HUES64 (cell line): ENCODE data around the gene NR5A2.

Experiments used
- H3K27ac ChIP-seq: 2 replicates; pipeline ENCODE4 v1.7.0; 2013; ENCODE audit warnings: low read depth, low read length, inconsistent platforms
- H3K27me3 ChIP-seq: 2 replicates; pipeline ENCODE4 v1.6.1; 2013; ENCODE audit warnings: mild to moderate bottlenecking, low read length; ENCODE audit not compliant: insufficient read depth
- H3K36me3 ChIP-seq: 2 replicates; pipeline ENCODE4 v1.6.1; 2013; ENCODE audit warnings: mild to moderate bottlenecking, low read length; ENCODE audit not compliant: insufficient read depth
- H3K4me1 ChIP-seq: 2 replicates; pipeline ENCODE4 v1.6.1; 2013; ENCODE audit warnings: mild to moderate bottlenecking, low read length, moderate library complexity; ENCODE audit not compliant: insufficient read depth
- H3K4me3 ChIP-seq: 2 replicates; pipeline ENCODE4 v1.5.1; 2013; ENCODE audit warnings: mild to moderate bottlenecking, low read length, moderate library complexity
- H3K9ac ChIP-seq: 2 replicates; pipeline ENCODE4 v1.6.1; 2013; ENCODE audit warnings: mild to moderate bottlenecking, low read depth, low read length
- H3K9me3 ChIP-seq: 2 replicates; pipeline ENCODE4 v1.6.1; 2013; ENCODE audit warnings: low read depth, low read length; ENCODE audit not compliant: insufficient read depth
- WGBS: fragments of 150-250, 120-280 bp; methylation state at CpG from one replicate; pipeline ENCODE4 v1.1.7; 2013; ENCODE audit warnings: missing lambda C conversion rate; 5-methylcytosine and 5-hydroxymethylcytosine counted together

NR5A2 gene

GRCh38 chr1:200042552-200043335, 15.2 kb downstream of the NR5A2 start:
- Histone ChIP-seq H3K9me3 (no peaks in the 10 kb centered on the region), H3K4me3 (peak overlapping the region; percentile 81), H3K27me3 (peaks cover 79% of the 10 kb centered on the region), H3K9ac (peak overlapping the region; percentile 8; the same call in 1 of the 2 replicates), H3K27ac (no peak overlapping the region), H3K4me1 (peaks cover 45% of the 10 kb centered on the region), H3K36me3 (no peaks in the 10 kb centered on the region)
- WGBS, result under 1% methylated on average over 48 of the region's 48 CpGs

GRCh38 chr1:200043336-200043668, 15.8 kb downstream of the NR5A2 start:
- peaks cover 44% of the 10 kb centered on the region for H3K4me1 ChIP-seq
- no peak overlapping the region for H3K27ac ChIP-seq
- H3K4me3 ChIP-seq, result peak overlapping the region; percentile 81
- no peak overlapping the region; the same call in 1 of the 2 replicates for H3K9ac ChIP-seq
- no peaks in the 10 kb centered on the region for H3K36me3 ChIP-seq
- no peaks in the 10 kb centered on the region for H3K9me3 ChIP-seq
- peaks cover 74% of the 10 kb centered on the region for H3K27me3 ChIP-seq
- 25% methylated on average over 3 of the region's 3 CpGs for WGBS

- Histone ChIP-seq H3K36me3 (no peaks in the 10 kb centered on the region), H3K27me3 (peaks cover 47% of the 10 kb centered on the region), H3K9me3 (no peaks in the 10 kb centered on the region), H3K9ac (no peak overlapping the region), H3K4me3 (no peak overlapping the region), H3K4me1 (peaks cover 60% of the 10 kb centered on the region), H3K27ac (no peak overlapping the region)
- 90% methylated on average over 2 of the region's 2 CpGs for WGBS
Observed at GRCh38 chr1:200046115-200046514, 18.6 kb downstream of the NR5A2 start.

GRCh38 chr1:200048244-200048643, 20.7 kb downstream of the NR5A2 start:
- Histone ChIP-seq H3K9ac (peak overlapping the region; percentile 43), H3K27ac (peak overlapping the region; percentile 89), H3K27me3 (peaks cover 25% of the 10 kb centered on the region), H3K4me1 (peaks cover 57% of the 10 kb centered on the region), H3K36me3 (no peaks in the 10 kb centered on the region), H3K4me3 (peak overlapping the region; percentile 32), H3K9me3 (no peaks in the 10 kb centered on the region)
- 6% methylated on average over 5 of the region's 5 CpGs for WGBS

- Histone ChIP-seq H3K4me3 (0 out of 2 replicates have a peak overlapping the region, but pooled peaks have one; percentile 32), H3K27ac (peak overlapping the region; percentile 21; the same call in 1 of the 2 replicates), H3K9me3 (no peaks in the 10 kb centered on the region), H3K4me1 (peaks cover 54% of the 10 kb centered on the region), H3K9ac (no peak overlapping the region), H3K36me3 (no peaks in the 10 kb centered on the region), H3K27me3 (peaks cover 10% of the 10 kb centered on the region; the same call in 1 of the 2 replicates)
- 87% methylated on average over 7 of the region's 7 CpGs for WGBS
Observed at GRCh38 chr1:200049810-200050209, 22.3 kb downstream of the NR5A2 start.

GRCh38 chr1:200051620-200052019, 24.1 kb downstream of the NR5A2 start:
- H3K4me3 ChIP-seq, result no peak overlapping the region
- H3K27me3 ChIP-seq, result no peaks in the 10 kb centered on the region
- H3K27ac ChIP-seq, result no peak overlapping the region
- WGBS, result 93% methylated on average over 3 of the region's 4 CpGs
- no peak overlapping the region for H3K9ac ChIP-seq
- no peaks in the 10 kb centered on the region for H3K9me3 ChIP-seq
- H3K4me1 ChIP-seq, result peaks cover 50% of the 10 kb centered on the region
- H3K36me3 ChIP-seq, result no peaks in the 10 kb centered on the region

GRCh38 chr1:200053091-200053490, 25.6 kb downstream of the NR5A2 start:
- H3K4me1 ChIP-seq, result peaks cover 36% of the 10 kb centered on the region
- no peaks in the 10 kb centered on the region for H3K9me3 ChIP-seq
- no peak overlapping the region for H3K4me3 ChIP-seq
- no peaks in the 10 kb centered on the region for H3K36me3 ChIP-seq
- H3K27me3 ChIP-seq, result no peaks in the 10 kb centered on the region
- 100% methylated on average over 2 of the region's 2 CpGs for WGBS
- H3K27ac ChIP-seq, result no peak overlapping the region
- no peak overlapping the region for H3K9ac ChIP-seq

GRCh38 chr1:200053646-200054045, 26.1 kb downstream of the NR5A2 start:
- 91% methylated on average over 8 of the region's 8 CpGs for WGBS
- H3K9me3 ChIP-seq, result no peaks in the 10 kb centered on the region
- H3K9ac ChIP-seq, result no peak overlapping the region
- H3K4me1 ChIP-seq, result peaks cover 32% of the 10 kb centered on the region
- H3K27me3 ChIP-seq, result no peaks in the 10 kb centered on the region
- H3K27ac ChIP-seq, result no peak overlapping the region
- no peaks in the 10 kb centered on the region for H3K36me3 ChIP-seq
- no peak overlapping the region for H3K4me3 ChIP-seq

- no peak overlapping the region for H3K27ac ChIP-seq
- no peak overlapping the region for H3K9ac ChIP-seq
- no peaks in the 10 kb centered on the region for H3K9me3 ChIP-seq
- WGBS, result 95% methylated on average over 15 of the region's 15 CpGs
- peaks cover 6% of the 10 kb centered on the region for H3K4me1 ChIP-seq
- no peaks in the 10 kb centered on the region for H3K36me3 ChIP-seq
- H3K4me3 ChIP-seq, result no peak overlapping the region
- no peaks in the 10 kb centered on the region for H3K27me3 ChIP-seq
Observed at GRCh38 chr1:200058341-200058740, 30.8 kb downstream of the NR5A2 start.

GRCh38 chr1:200062143-200062542, 34.6 kb downstream of the NR5A2 start:
- Histone ChIP-seq H3K36me3 (no peaks in the 10 kb centered on the region), H3K4me1 (no peaks in the 10 kb centered on the region), H3K4me3 (no peak overlapping the region), H3K27ac (no peak overlapping the region), H3K9me3 (no peaks in the 10 kb centered on the region), H3K9ac (no peak overlapping the region), H3K27me3 (no peaks in the 10 kb centered on the region)
- WGBS, result 89% methylated on average over 1 of the region's 2 CpGs

- Histone ChIP-seq H3K4me3 (no peak overlapping the region), H3K9ac (no peak overlapping the region), H3K9me3 (no peaks in the 10 kb centered on the region), H3K27ac (no peak overlapping the region), H3K36me3 (no peaks in the 10 kb centered on the region), H3K4me1 (peaks cover 20% of the 10 kb centered on the region), H3K27me3 (no peaks in the 10 kb centered on the region)
- 91% methylated on average over 4 of the region's 4 CpGs for WGBS
Observed at GRCh38 chr1:200072636-200073285, 45.3 kb downstream of the NR5A2 start.
